ENCODE results near the gene RFPL1.

- TF ChIP-seq POLR2A (IDR thresholded peaks at IDR 0.05) (no peak), CTCF (IDR thresholded peaks at IDR 0.05) (no peak)
Measured at GRCh38 chr22:29480512-29481264, 42.3 kb downstream of the RFPL1 start.

Data from thyroid gland (tissue), 4 donors.